ENCODE results near the gene EML6. TPM values are rescaled to one million over a fixed set of nuclear protein-coding genes. Genes with fewer than 3 reads are reported as not detected.

EML6 gene
- polyA plus RNA-seq, 6 donors from 2014 or later: 0.04 to 0.56 (median 0.18) TPM; not detected in 1

DNA sequence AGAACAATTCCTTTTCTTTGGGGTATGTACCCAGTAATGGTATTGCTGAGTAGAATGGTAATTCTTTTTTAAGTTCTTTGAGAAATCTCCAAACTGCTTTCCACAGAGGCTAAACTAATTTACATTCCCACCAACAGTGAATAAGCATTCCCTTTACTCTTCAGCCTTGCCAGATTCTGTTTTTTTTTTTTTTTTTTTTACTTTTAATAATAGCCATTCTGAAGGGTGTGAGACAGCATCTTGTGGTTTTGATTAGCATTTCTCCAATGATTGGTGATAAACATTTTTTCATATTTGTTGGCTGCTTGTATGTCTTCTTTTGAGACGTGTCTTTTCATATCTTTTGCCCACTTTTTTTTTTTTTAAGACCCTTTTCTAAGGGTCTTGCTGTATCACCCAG lies 189.4 kb downstream of the EML6 start:
- DNase-seq (no peak), ATAC-seq (ENCODE audit: low read depth in 2 of 2) (no peak)
- Mint-ChIP-seq H3K4me1 (no peaks in the 10 kb centered on the region), H3K4me3 (no peak overlapping the region), H3K9me3 (peaks cover 0 to 4% (median 0%) of the 10 kb centered on the region in 7 donors), H3K36me3 (peaks cover 0 to 4% of the 10 kb centered on the region in 2 donors), H3K27ac (no peak overlapping the region), H3K27me3 (peaks cover 0 to 6% (median 5%) of the 10 kb centered on the region in 3 donors)

GRCh38 chr2:54914637-54915036 lies 191.2 kb downstream of the EML6 start:
- Mint-ChIP-seq H3K36me3 (peaks cover 4 to 10% of the 10 kb centered on the region in 2 donors), H3K27me3 (peaks cover 0 to 6% (median 5%) of the 10 kb centered on the region in 3 donors)

DNA sequence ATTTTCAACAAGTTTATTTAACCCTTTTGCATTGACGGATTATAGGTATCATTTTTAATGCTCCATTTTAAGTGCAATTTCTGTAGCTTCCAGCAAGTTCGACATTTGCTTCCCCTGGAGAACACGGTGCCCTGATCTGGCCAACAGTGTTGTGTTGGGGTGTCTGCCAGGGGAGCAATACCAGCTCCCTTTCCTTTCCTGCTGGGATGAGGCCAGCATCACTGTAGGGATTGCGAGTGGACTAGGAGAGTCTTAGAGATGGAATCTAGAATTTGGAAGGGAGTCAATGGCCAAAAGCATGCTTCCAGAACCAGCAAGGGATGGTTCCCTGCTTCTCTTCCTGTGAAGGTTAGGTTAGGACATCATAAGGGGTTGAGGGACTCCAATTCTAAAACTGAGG lies 191.6 kb downstream of the EML6 start:
- Mint-ChIP-seq H3K36me3 (peaks cover 6 to 10% of the 10 kb centered on the region in 2 donors), H3K4me3 (no peak overlapping the region), H3K27me3 (peaks cover 0 to 6% (median 5%) of the 10 kb centered on the region in 3 donors), H3K4me1 (peaks cover 0 to 3% (median 0%) of the 10 kb centered on the region in 3 donors), H3K9me3 (peaks cover 0 to 4% (median 0%) of the 10 kb centered on the region in 7 donors), H3K27ac (peak overlapping the region in 1 of 6 donors; percentile 29)
- ATAC-seq (ENCODE audit: low read depth in 2 of 2) (no peak), DNase-seq (no peak)

More at GRCh38 chr2:54914637-54915036, 191.2 kb downstream of the EML6 start:
- Mint-ChIP-seq H3K9me3 (peaks cover 0 to 4% (median 0%) of the 10 kb centered on the region in 7 donors), H3K4me3 (no peak overlapping the region), H3K27ac (no peak overlapping the region), H3K4me1 (peaks cover 0 to 3% (median 0%) of the 10 kb centered on the region in 3 donors)
- DNase-seq (no peak), ATAC-seq (ENCODE audit: low read depth in 2 of 2) (no peak)

GRCh38 chr2:54916637-54917036 lies 193.2 kb downstream of the EML6 start:
- H3K27me3 Mint-ChIP-seq: peaks cover 0 to 6% (median 5%) of the 10 kb centered on the region in 3 donors

GRCh38 chr2:54918647-54919280 lies 195.3 kb downstream of the EML6 start:
- peaks cover 0 to 3% (median 0%) of the 10 kb centered on the region in 3 donors for H3K4me1 Mint-ChIP-seq
- H3K27me3 Mint-ChIP-seq: peaks cover 0 to 6% (median 5%) of the 10 kb centered on the region in 3 donors
- H3K27ac Mint-ChIP-seq: peak overlapping the region in 1 of 6 donors; percentile 50
- DNase-seq: no peak
- H3K36me3 Mint-ChIP-seq: peaks cover 10 to 13% of the 10 kb centered on the region in 2 donors
- ATAC-seq (ENCODE audit: low read depth in 2 of 2): no peak
- H3K4me3 Mint-ChIP-seq: no peak overlapping the region
- peaks cover 4 to 16% (median 7%) of the 10 kb centered on the region in 7 donors for H3K9me3 Mint-ChIP-seq

More at GRCh38 chr2:54916637-54917036, 193.2 kb downstream of the EML6 start:
- H3K36me3 Mint-ChIP-seq: peaks cover 10 to 13% of the 10 kb centered on the region in 2 donors
- H3K9me3 Mint-ChIP-seq: peaks cover 0 to 16% (median 7%) of the 10 kb centered on the region in 7 donors
- peaks cover 0 to 3% (median 0%) of the 10 kb centered on the region in 3 donors for H3K4me1 Mint-ChIP-seq
- H3K27ac Mint-ChIP-seq: no peak overlapping the region
- no peak for ATAC-seq (ENCODE audit: low read depth in 2 of 2)
- DNase-seq: no peak
- H3K4me3 Mint-ChIP-seq: no peak overlapping the region

DNA sequence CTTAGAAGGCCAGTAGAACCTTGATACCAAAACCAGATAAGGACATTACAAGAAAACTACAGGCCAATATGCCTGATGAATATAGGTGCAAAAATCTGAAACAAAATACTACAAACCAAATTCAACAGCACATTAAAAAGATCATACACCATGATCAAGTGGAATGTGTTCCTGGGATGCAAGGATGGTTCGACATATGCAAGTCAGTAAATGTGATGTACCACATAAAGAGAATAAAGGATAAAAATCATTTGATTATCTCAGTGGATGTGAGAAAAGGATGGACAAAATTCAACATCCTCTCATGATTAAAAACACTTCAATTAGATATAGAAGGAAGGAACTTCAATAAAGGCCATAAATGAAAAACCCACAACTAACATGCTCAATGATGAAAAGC lies 197.2 kb downstream of the EML6 start:
- no peak for DNase-seq
- H3K4me1 Mint-ChIP-seq: peaks cover 0 to 3% (median 0%) of the 10 kb centered on the region in 3 donors
- peaks cover 4 to 16% (median 7%) of the 10 kb centered on the region in 7 donors for H3K9me3 Mint-ChIP-seq
- H3K4me3 Mint-ChIP-seq: no peak overlapping the region
- H3K27me3 Mint-ChIP-seq: peaks cover 0 to 8% (median 6%) of the 10 kb centered on the region in 3 donors
- H3K36me3 Mint-ChIP-seq: peaks cover 10 to 13% of the 10 kb centered on the region in 2 donors
- ATAC-seq (ENCODE audit: low read depth in 2 of 2): no peak
- no peak overlapping the region for H3K27ac Mint-ChIP-seq

GRCh38 chr2:54924121-54924520 lies 200.7 kb downstream of the EML6 start:
- peaks cover 4 to 27% (median 9%) of the 10 kb centered on the region in 7 donors for H3K9me3 Mint-ChIP-seq
- peaks cover 9 to 13% of the 10 kb centered on the region in 2 donors for H3K36me3 Mint-ChIP-seq
- DNase-seq: no peak

DNA sequence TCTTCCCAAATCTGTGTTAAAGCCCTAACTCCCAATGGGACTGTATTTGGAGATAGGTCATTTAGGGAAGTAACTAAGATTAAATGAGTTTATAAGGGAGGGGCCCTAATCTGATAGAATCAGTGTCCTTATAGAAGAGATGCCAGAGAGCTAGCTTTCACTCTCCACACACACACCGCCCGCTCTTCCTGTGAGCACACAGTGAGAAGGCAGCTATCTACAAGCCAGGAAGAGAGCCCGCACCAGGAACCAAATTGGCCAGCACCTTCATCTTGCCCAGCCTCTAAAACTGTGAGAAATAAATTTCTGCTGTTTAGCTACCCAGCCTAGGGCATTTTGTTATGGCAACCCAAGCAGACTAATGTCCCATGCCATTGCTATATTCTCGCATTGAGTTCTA lies 201.6 kb downstream of the EML6 start:
- ATAC-seq (ENCODE audit: low read depth in 2 of 2) (no peak), DNase-seq (no peak)
- Mint-ChIP-seq H3K36me3 (peaks cover 7 to 8% of the 10 kb centered on the region in 2 donors), H3K27me3 (peaks cover 8 to 11% (median 8%) of the 10 kb centered on the region in 3 donors), H3K9me3 (peaks cover 4 to 27% (median 9%) of the 10 kb centered on the region in 7 donors), H3K27ac (no peak overlapping the region), H3K4me3 (no peak overlapping the region), H3K4me1 (no peaks in the 10 kb centered on the region)

More at GRCh38 chr2:54924121-54924520, 200.7 kb downstream of the EML6 start:
- Mint-ChIP-seq H3K4me3 (no peak overlapping the region), H3K27me3 (peaks cover 7 to 11% (median 8%) of the 10 kb centered on the region in 3 donors), H3K4me1 (peaks cover 0 to 3% (median 0%) of the 10 kb centered on the region in 3 donors), H3K27ac (no peak overlapping the region)
- ATAC-seq (ENCODE audit: low read depth in 2 of 2): no peak

- no peak overlapping the region for H3K4me3 Mint-ChIP-seq
- ATAC-seq (ENCODE audit: low read depth in 2 of 2): no peak
- H3K27ac Mint-ChIP-seq: no peak overlapping the region
- H3K27me3 Mint-ChIP-seq: peaks cover 8 to 11% (median 8%) of the 10 kb centered on the region in 3 donors
- peaks cover 0 to 7% of the 10 kb centered on the region in 2 donors for H3K36me3 Mint-ChIP-seq
- DNase-seq: no peak
- peaks cover 2 to 11% (median 4%) of the 10 kb centered on the region in 7 donors for H3K9me3 Mint-ChIP-seq
- H3K4me1 Mint-ChIP-seq: no peaks in the 10 kb centered on the region
Measured at GRCh38 chr2:54927085-54927750, 203.8 kb downstream of the EML6 start.

DNA sequence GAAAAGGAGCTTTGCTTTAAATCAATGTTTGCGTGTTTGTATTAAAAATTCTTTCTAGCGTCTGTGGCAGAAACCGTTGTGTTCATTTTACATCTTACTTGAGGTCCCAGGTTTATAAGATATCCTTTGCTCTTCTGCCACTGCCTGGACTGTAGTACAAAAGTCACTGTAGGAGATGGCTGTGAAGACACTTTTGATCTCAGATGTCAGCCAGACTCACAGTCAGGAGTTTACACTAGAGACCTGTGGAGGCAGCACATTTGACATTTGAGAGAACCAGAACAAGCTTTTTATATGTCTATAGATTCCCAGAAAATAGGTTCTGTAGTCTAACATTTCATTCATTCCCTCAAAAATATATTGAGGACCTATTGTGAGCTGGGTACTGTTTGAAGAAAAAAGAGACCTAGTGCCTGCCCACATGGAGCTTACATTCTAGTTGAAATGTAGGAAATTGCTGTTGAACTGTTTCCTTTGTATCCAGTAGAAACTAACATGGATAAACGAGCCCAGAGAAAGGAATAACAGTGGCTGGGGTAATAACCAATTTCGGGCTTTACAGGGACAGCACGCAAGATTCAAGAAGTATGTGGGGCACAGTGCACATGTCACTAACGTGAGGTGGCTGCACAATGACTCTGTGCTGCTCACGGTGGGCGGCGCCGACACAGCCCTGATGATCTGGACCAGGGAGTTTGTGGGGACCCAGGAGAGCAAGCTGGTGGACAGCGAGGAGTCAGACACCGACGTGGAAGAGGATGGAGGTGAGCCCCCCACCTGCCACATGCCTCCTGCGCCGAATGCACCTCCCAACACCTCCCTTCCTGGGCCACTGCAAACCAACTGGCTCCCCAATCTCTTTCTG lies 204.5 kb downstream of the EML6 start:
- DNase-seq (no peak), ATAC-seq (ENCODE audit: low read depth in 2 of 2) (no peak)
- Mint-ChIP-seq H3K9me3 (peaks cover 0 to 11% (median 3%) of the 10 kb centered on the region in 7 donors), H3K4me1 (no peaks in the 10 kb centered on the region), H3K4me3 (no peak overlapping the region), H3K27me3 (peaks cover 5 to 8% (median 8%) of the 10 kb centered on the region in 3 donors), H3K27ac (peak overlapping the region in 1 of 6 donors; percentile 28), H3K36me3 (peaks cover 0 to 7% of the 10 kb centered on the region in 2 donors)

GRCh38 chr2:54928719-54929118 lies 205.3 kb downstream of the EML6 start:
- Mint-ChIP-seq H3K27me3 (peaks cover 5 to 8% (median 8%) of the 10 kb centered on the region in 3 donors), H3K36me3 (peaks cover 0 to 7% of the 10 kb centered on the region in 2 donors), H3K4me3 (no peak overlapping the region), H3K27ac (no peak overlapping the region), H3K9me3 (peaks cover 0 to 11% (median 3%) of the 10 kb centered on the region in 7 donors), H3K4me1 (no peaks in the 10 kb centered on the region)
- ATAC-seq (ENCODE audit: low read depth in 2 of 2) (no peak), DNase-seq (no peak)

- Mint-ChIP-seq H3K4me1 (no peaks in the 10 kb centered on the region), H3K9me3 (peaks cover 0 to 11% (median 2%) of the 10 kb centered on the region in 7 donors), H3K4me3 (no peak overlapping the region), H3K27me3 (peaks cover 5 to 6% (median 5%) of the 10 kb centered on the region in 3 donors), H3K27ac (no peak overlapping the region), H3K36me3 (peaks cover 0 to 5% of the 10 kb centered on the region in 2 donors)
- DNase-seq (no peak), ATAC-seq (ENCODE audit: low read depth in 2 of 2) (no peak)
Measured at GRCh38 chr2:54931473-54931872, 208.0 kb downstream of the EML6 start.

- H3K9me3 Mint-ChIP-seq: peaks cover 0 to 16% (median 10%) of the 10 kb centered on the region in 7 donors
- DNase-seq: no peak
- H3K36me3 Mint-ChIP-seq: no peaks in the 10 kb centered on the region
- H3K27me3 Mint-ChIP-seq: no peaks in the 10 kb centered on the region
- peaks cover 0 to 2% (median 0%) of the 10 kb centered on the region in 3 donors for H3K4me1 Mint-ChIP-seq
- H3K4me3 Mint-ChIP-seq: no peak overlapping the region
- H3K27ac Mint-ChIP-seq: no peak overlapping the region
- ATAC-seq (ENCODE audit: low read depth in 2 of 2): no peak
Measured at GRCh38 chr2:54935389-54935788, 211.9 kb downstream of the EML6 start.
